Kidney tubule cell (primary cell): ENCODE results near the gene WDPCP.
A peak's percentile ranks its signal among the peaks of the same experiment; 100 is the strongest.
"Not testable (repeated sequence)": the region's sequence is repeated elsewhere in the genome, so short reads cannot be mapped to it uniquely, and the experiment has no call there.

ENCODE experiments used
- DNase-seq: peaks from one replicate; pipeline ENCODE4 v3.0.0-alpha.2; 2018; ENCODE audit warnings: low spot score

WDPCP gene

GRCh38 chr2:63099032-63099431 lies 489.2 kb downstream of the WDPCP start:
- DNase-seq: no peak

GRCh38 chr2:63096491-63096890 lies 491.8 kb downstream of the WDPCP start:
- DNase-seq: no peak

- no peak for DNase-seq
These were observed 494.8 kb downstream of the WDPCP start for GRCh38 chr2:63093502-63093901.

- DNase-seq: no peak
These were observed 495.4 kb downstream of the WDPCP start for GRCh38 chr2:63092857-63093256.

- DNase-seq: no peak
These were observed 495.9 kb downstream of the WDPCP start for GRCh38 chr2:63092401-63092800.

DNA sequence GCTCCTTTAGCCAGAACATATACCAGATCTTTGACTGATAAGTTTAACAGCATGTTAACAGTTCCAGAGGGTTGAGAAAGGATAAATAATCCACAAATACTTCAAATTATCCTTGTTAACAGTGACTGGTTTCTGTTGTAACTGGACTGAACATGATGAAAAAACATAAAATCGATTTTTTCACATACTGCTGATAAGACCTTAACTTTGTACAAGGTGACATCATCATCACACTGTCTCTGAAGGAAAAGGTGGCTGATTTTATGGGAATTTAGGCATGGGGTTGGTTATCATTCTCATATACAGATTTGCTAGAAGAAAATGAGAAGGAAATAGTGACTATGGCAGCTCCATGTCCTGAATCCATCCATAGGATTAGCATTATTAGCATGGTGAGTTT lies 501.6 kb downstream of the WDPCP start:
- DNase-seq: no peak

DNA sequence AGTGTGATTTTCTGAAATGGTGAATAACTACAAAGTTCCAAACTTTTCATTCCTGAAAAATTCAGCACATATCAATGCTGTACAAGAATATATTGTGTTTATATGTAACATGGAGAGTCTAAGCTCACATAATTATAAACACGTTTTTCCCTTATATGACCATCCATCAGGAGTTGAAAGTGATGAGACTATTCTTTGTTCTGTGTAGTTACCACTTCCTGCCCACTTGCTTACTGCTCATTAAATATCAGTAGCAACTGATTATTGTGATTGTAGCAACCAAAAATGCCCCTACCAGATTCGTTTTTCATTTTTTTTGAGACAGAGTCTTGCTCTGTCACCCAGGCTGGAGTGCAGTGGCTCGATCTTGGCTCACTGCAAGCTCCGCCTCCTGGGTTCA lies 506.9 kb downstream of the WDPCP start:
- no peak for DNase-seq

GRCh38 chr2:63078852-63079606 lies 509.2 kb downstream of the WDPCP start:
- peak; percentile 79 for DNase-seq

DNA sequence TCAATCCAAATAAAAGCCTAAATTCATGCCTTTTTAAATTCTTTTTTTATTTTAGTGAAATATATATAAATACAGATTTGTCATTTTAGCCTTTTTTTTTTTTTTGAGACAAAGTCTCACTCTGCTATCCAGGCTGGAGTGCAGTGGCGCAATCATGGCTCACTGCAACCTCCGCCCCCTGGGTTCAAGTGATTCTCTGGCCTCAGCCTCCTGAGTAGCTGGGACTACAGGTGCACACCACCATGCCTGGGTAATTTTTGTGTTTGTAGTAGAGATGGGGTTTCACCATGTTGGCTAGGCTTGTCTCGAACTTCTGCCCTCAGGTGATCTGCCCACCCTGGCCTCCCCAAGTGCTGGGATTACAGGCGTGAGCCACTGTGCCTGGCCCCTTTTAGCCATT lies 513.9 kb downstream of the WDPCP start:
- not testable (repeated sequence) for DNase-seq

DNA sequence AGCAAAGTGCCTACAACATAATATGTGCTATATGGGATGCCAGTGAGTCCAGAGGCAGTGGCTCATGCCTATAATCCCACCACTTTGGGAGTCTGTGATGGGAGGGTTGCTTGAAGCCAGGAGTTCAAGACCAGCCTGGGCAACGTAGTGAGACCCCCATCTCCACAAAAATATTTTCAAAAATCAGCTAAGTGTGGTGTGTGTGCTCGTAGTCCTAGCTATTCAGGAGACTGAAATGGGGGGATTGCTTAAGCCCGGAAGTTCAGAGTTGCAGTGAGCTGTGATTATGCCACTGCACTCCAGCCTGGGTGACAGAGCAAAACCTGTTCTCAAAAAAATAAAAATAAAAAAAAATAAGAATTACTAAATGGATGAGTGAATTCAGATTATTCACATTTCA lies 514.3 kb downstream of the WDPCP start:
- no peak for DNase-seq

GRCh38 chr2:63071664-63072063 lies 516.6 kb downstream of the WDPCP start:
- no peak for DNase-seq
